ENCODE measurements around the gene VAV1.

DNA sequence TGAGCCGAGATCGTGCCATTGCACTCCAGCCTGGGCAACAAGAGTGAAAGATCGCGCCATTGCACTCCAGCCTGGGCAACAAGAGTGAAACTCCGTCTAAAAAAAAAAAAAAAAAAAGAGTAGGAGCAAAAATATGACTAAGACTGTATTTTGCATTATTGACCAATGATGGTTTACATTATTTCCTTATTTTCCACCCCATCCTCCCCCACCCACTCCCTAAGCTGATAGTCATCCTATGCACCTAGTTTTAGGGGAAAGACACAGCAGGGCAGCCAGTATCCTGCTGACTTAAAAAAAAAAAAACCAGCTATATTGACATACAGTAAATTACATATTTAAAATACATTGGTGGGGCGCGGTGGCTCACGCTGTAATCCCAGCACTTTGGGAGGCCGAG lies 25.1 kb downstream of the VAV1 start:
- TF ChIP-seq CTCF (IDR thresholded peaks at IDR 0.05) (no peak), POLR2A (IDR thresholded peaks at IDR 0.05) (no peak)
